HG02759 (cell line): ENCODE measurements around the gene UNKL.

ENCODE experiments used
- ATAC-seq: cut with Tn5 transposase; IDR thresholded peaks from one replicate; pipeline ENCODE4 v1.9.1; 2021; ENCODE audit warnings: mild to moderate bottlenecking, moderate library complexity; ENCODE audit not compliant: unreplicated experiment

UNKL gene

GRCh38 chr16:1414532-1415260 lies at the start of gene UNKL:
TSS of gene UNKL (minus strand) at chr16:1414704. CDS start at chr16:1414691, 13 bp downstream.
- ATAC-seq: peak; percentile 66

- no peak for ATAC-seq
Observed at GRCh38 chr16:1461146-1461545, 46.6 kb upstream of the UNKL start.

GRCh38 chr16:1460602-1461138 lies 46.2 kb upstream of the UNKL start:
- no peak for ATAC-seq

GRCh38 chr16:1459967-1460366 lies 45.5 kb upstream of the UNKL start:
- no peak for ATAC-seq

- ATAC-seq: peak; percentile 42
Observed at GRCh38 chr16:1458977-1459341, 44.5 kb upstream of the UNKL start.

- ATAC-seq: no peak
Observed at GRCh38 chr16:1458336-1458976, 44.0 kb upstream of the UNKL start.

GRCh38 chr16:1457489-1458245 lies 43.2 kb upstream of the UNKL start:
- ATAC-seq: no peak

GRCh38 chr16:1456951-1457350 lies 42.4 kb upstream of the UNKL start:
- ATAC-seq: no peak

GRCh38 chr16:1455190-1456171 lies 41.0 kb upstream of the UNKL start:
- no peak for ATAC-seq

GRCh38 chr16:1454561-1454960 lies 40.1 kb upstream of the UNKL start:
- ATAC-seq: no peak

- no peak for ATAC-seq
Observed at GRCh38 chr16:1453316-1453715, 38.8 kb upstream of the UNKL start.

GRCh38 chr16:1452530-1452929 lies 38.0 kb upstream of the UNKL start:
- no peak for ATAC-seq

GRCh38 chr16:1451702-1452392 lies 37.3 kb upstream of the UNKL start:
- ATAC-seq: no peak

- no peak for ATAC-seq
Observed at GRCh38 chr16:1450841-1451240, 36.3 kb upstream of the UNKL start.

- ATAC-seq: no peak
Observed at GRCh38 chr16:1450218-1450617, 35.7 kb upstream of the UNKL start.

GRCh38 chr16:1449201-1449788 lies 34.8 kb upstream of the UNKL start:
- ATAC-seq: no peak

- no peak for ATAC-seq
Observed at GRCh38 chr16:1448536-1449116, 34.1 kb upstream of the UNKL start.

GRCh38 chr16:1447965-1448364 lies 33.5 kb upstream of the UNKL start:
- no peak for ATAC-seq
